ENCODE results near the gene TMPRSS11A.

The TMPRSS11A gene

GRCh38 chr4:67911141-67911540 lies 52.2 kb downstream of the TMPRSS11A start:
- no peak for DNase-seq

- no peak for DNase-seq
Measured at GRCh38 chr4:67910585-67910905, 52.7 kb downstream of the TMPRSS11A start.

- DNase-seq, result no peak
Measured at GRCh38 chr4:67909905-67910584, 53.2 kb downstream of the TMPRSS11A start.

- DNase-seq, result no peak
Measured at GRCh38 chr4:67907650-67908049, 55.6 kb downstream of the TMPRSS11A start.

GRCh38 chr4:67899096-67899495 lies 64.2 kb downstream of the TMPRSS11A start:
- DNase-seq, result no peak

GRCh38 chr4:67897686-67898085 lies 65.6 kb downstream of the TMPRSS11A start:
- no peak for DNase-seq

DNA sequence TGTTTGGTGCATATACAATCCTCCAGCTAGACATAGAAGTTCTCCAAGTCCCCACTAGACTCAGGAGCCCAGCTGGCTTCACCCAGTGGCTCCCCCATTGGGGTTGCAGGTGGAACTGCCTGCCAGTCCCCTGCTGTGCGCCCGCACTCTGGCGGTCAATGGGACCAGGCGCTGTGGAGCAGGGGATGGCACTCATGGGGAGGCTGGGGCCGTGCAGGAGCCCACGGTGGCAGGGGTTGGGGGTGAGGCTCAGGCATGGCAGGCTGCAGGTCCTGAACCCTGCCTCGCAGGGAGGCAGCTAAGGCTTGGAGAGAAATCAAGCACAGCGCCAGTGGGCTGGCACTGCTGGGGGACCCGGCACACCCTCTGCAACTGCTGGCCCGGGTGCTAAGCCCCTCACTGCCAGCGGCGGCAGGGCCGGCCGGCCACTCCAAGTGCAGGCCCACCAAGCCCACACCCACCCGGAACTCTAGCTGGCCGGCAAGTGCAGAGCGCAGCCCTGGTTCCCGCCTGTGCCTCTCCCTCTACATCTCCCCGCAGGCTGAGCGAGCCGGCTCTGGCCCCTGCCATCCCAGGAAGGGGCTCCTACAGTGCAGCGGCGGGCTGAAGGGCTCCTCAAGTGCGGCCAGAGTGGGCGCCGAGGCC lies 66.8 kb downstream of the TMPRSS11A start:
- DNase-seq, result no peak

GRCh38 chr4:67894659-67895058 lies 68.6 kb downstream of the TMPRSS11A start:
- DNase-seq, result no peak

GRCh38 chr4:67892905-67893304 lies 70.4 kb downstream of the TMPRSS11A start:
- no peak for DNase-seq

GRCh38 chr4:67892253-67892652 lies 71.0 kb downstream of the TMPRSS11A start:
- DNase-seq, result no peak

DNA sequence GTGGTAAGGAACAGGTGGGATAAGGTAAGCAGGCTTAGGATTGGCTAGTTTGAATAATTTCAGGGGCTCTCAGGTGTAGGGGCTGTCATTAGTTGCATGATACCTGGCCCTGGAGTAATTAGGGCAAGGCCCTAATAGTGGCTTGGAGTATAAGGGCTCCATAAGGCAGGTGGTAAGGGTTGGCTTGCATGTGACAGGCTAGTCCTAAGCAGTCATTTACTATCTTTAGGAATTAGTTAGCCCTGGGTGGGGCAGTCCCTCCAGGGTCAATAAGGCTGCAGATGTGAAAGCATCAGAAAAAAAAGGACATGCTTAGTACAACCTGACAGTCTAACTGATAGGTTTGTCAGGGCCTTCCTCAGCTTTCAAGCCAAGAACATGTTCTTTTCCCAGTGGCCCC lies 71.6 kb downstream of the TMPRSS11A start:
- DNase-seq, result no peak

GRCh38 chr4:67886281-67886680 lies 77.0 kb downstream of the TMPRSS11A start:
- no peak for DNase-seq

DNA sequence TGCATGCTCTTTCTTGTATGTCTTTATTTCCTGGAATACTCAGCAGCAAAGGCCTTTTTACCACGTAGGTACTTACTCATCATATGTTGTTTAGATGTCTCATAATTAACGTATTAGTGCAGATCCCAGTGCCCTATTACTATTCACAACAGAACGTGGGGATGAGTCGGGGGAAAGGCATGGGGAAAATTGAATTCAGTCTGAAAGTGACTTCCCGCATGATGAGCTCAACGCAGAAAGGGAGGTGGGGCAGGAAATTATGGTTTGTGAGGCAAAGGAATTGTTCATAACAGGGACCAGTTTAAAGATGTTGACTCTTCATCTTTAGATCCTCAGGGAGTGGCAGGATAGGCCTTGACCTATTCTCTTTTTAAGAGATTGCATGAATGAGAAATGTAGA lies 77.5 kb downstream of the TMPRSS11A start:
- no peak for DNase-seq

- no peak for DNase-seq
Measured at GRCh38 chr4:67884701-67885100, 78.6 kb downstream of the TMPRSS11A start.

DNA sequence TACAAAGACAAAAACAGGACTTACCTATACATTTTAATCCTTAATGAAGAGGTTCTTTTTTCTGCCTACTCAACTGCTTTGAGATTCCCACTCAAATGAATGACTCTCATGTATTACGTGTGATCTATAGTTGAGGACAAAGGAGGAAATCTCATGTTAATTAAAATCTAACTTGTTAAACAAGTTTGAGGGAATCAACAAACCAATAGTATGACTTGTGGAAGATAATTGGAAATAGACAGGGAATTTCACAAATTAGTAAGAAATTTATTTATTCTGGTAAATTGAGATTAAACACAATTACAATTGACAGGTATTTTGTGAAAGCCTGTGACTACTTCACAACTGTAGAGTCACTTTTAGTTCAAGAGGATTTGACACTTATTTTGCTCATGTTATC lies 79.4 kb downstream of the TMPRSS11A start, which contains the start of gene TMPRSS11D:
Gene TMPRSS11D, minus strand, starts transcription at position 101 of the 400 bp plus-strand sequence. Its CDS starts 69 bp downstream, at position 32.
- no peak for DNase-seq

- DNase-seq, result no peak
Measured at GRCh38 chr4:67883458-67883857, 79.8 kb downstream of the TMPRSS11A start.

- DNase-seq, result no peak
Measured at GRCh38 chr4:67880866-67881610, 82.3 kb downstream of the TMPRSS11A start.

DNA sequence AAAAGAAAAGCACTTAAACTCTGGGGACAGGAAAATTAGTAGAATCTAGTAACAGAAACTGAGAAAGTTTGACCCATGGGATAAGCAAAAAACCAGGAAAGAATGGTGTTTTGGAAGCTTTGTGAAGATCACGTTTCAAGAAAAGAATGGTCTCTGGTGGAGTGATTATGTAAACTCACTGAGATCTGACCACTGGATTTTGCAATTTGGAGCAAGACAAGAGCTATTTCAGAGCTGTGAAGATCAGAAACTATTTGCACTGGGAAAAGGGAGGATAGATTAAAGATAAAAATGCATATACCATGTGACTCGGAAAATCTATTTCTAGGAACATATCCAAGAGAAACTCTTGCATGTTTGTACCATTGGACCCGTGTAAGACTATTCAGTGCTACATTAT lies 83.8 kb downstream of the TMPRSS11A start:
- no peak for DNase-seq

DNA sequence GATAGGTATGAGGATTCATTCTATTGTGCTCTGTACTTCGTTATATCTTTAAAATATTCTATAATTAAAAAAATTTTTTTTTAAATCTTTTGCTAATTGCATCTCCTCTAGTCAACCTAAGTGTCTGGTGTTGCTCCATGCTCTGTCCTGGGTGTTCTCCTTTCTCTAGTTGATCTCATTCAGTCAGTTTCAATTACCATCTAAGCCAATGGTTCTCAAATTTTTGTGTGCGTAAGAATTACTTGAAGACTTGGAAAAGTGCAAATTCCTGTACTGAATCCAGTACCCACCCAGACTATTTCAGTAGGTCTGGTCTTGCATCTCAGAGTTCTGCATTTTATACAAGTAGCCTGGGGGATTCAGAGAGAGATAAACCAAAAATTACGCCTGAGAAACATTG lies 86.2 kb downstream of the TMPRSS11A start:
- DNase-seq, result no peak

DNA sequence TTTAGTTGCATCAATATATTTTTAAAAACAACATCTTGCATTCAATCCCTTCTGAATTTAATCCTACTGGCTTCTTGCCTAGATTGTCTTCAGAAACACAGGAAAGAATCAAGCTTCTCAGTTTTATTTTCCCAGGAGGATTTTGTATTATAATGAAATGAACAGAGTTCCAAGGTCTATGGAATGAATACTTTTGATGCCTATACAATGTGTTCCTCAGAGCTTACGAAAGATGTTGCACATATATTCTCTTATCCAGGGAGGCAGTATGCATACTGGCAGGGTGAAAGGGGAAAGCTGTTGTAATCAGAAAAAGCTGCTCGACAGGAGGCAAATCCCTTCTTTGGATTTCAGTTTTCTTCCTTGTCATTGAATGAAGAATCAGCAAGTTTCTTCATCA lies 88.3 kb downstream of the TMPRSS11A start:
- DNase-seq, result no peak

DNA sequence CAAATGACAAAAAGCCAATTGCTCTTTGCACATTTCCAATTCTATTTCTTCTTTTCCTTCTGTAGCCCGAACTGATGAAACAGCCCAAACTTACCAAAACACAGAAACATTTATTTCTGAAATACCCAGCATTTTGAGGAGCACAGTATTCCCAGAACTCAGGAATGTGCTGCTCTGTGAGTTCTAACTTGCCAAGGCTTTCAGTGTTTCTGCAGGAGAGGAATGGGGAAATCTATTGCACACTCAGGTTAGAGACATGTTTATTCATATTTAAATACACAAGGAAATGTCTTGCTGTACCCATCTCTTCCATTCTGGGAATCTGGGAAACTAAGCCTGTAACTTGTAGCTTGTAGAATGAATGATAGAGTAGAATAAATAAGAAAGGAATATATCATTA lies 90.2 kb downstream of the TMPRSS11A start:
- DNase-seq, result no peak

GRCh38 chr4:67871867-67872266 lies 91.4 kb downstream of the TMPRSS11A start:
- no peak for DNase-seq

DNA sequence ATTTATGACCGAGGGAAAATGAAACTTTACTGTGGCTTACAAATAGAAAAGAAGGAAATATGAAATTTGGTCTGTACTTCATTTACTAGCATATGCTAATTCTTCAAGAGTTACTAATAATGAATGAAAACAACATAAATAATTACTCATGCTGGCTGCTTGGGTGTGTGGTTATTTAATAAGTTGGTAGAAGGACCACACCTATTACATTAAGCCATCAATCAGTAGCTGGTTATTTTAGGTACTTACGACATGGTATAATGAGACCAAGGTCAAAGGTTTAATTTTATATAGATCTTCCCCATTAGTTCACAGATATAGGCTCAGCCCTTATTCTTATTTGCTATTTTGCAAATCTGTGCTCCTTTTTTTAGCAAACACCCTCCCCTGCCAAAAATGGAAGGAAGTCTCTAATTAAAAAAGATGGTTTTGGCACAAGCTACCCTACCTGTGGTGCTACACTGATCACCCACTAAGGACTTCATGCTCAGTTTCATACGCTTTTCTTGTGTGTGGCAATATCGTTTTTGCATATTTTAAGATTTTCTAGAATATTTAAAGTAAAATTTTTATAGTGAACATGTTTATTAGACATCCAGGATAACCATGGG lies 93.6 kb downstream of the TMPRSS11A start:
- no peak for DNase-seq

DNA sequence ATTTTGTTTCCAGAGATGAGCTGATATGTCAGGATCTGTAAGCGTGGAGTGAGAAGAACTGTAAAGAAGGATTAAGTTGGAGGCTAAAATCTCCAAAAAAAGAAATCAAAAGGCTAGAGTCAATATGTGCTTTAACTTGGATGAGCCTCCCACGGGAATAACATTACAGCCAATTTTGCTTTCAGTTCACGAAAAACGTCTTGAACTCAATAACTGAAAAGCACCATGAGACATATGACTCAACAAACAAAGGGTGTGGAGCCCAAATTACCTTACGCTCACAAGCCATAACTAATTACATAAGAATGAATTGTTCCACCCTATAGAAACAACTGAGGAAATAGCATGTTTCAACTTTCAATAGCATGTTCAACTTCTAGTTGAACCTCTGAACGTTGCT lies 101.8 kb downstream of the TMPRSS11A start:
- no peak for DNase-seq

Data from stimulated activated CD8-positive, alpha-beta memory T cell treated with anti-CD3 and anti-CD28 coated beads, Interleukin-4, amount 100 ng/mL, for 48 hours (primary cell).